ENCODE measurements around the gene AGO1. TPM values are rescaled to one million over a fixed set of nuclear protein-coding genes. Genes with fewer than 3 reads are reported as not detected.
"Not testable (repeated sequence)": the region's sequence is repeated elsewhere in the genome, so short reads cannot be mapped to it uniquely, and the experiment has no call there.

Gene AGO1
- total RNA-seq, 3 donors from 2014 or later: 22.3 to 26.1 (median 23.4) TPM

- Histone ChIP-seq H3K9me3 (no peaks in the 10 kb centered on the region), H3K36me3 (no peaks in the 10 kb centered on the region), H3K4me3 (no peak overlapping the region), H3K27ac (no peak overlapping the region), H3K27me3 (no peaks in the 10 kb centered on the region), H3K4me1 (no peaks in the 10 kb centered on the region)
- intact Hi-C loops (cut with DNase I; ENCODE audit: low total_unique reads): loop anchor here (10.0 kb wide), 1 partner anchor 1578 kb away; no protein-coding TSS in a partner anchor
- no peak for DNase-seq (ENCODE audit: low spot score in 2 of 2)
- no peak for TF ChIP-seq POLR2A (IDR thresholded peaks at IDR 0.05)
- no peak for TF ChIP-seq CTCF (IDR thresholded peaks at IDR 0.05)
- TF ChIP-seq POLR2AphosphoS5 (IDR thresholded peaks at IDR 0.05): no peak
Observed at GRCh38 chr1:35866991-35867390, 16.0 kb upstream of the AGO1 start.

DNA sequence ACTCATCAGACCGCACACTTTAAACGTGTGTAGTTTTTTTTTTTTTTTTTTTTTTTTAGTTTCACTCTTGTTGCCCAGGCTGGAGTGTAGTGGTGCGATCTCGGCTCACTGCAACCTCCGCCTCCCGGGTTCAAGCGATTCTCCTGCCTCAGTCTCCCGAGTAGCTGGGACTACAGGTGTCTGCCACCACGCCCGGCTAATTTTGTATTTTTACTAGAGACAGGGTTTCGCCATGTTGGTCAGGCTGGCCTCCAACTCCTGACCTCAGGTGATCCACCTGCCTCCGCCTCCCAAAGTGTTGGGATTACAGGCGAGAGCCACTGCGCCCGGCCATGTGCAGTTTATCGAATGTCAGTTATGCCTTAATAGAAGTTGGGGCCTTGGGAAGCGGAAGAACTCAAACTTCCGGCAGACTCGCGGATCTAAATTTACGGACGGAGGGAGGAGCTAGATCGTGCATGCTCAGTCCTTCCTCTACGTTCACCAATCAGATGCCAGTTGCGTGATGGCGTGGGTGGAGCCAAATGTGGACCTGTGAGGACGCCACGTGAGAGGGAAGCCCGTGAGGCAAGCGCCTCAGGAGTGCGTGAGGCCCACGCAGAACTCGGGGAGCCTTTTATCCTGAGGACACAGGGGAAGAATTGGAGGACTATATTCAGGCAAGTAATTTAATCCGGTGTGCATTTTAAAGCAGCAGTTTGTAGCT lies 13.6 kb upstream of the AGO1 start:
- not testable (repeated sequence) for H3K4me3 ChIP-seq; H3K27me3 ChIP-seq; H3K9me3 ChIP-seq; H3K4me1 ChIP-seq; H3K27ac ChIP-seq; H3K36me3 ChIP-seq; DNase-seq (ENCODE audit: low spot score in 2 of 2)
- intact Hi-C loops (cut with DNase I; ENCODE audit: low total_unique reads): loop anchor here (10.0 kb wide), 1 partner anchor 1575 kb away; no protein-coding TSS in a partner anchor

- Histone ChIP-seq H3K27me3 (no peaks in the 10 kb centered on the region), H3K36me3 (no peaks in the 10 kb centered on the region), H3K4me1 (no peaks in the 10 kb centered on the region), H3K4me3 (no peak overlapping the region), H3K9me3 (no peaks in the 10 kb centered on the region), H3K27ac (no peak overlapping the region)
- DNase-seq (ENCODE audit: low spot score in 2 of 2): no peak
- TF ChIP-seq CTCF (IDR thresholded peaks at IDR 0.05): no peak
- TF ChIP-seq POLR2A (IDR thresholded peaks at IDR 0.05): no peak
- TF ChIP-seq POLR2AphosphoS5 (IDR thresholded peaks at IDR 0.05): no peak
- intact Hi-C loops (cut with DNase I; ENCODE audit: low total_unique reads): no loop called here
Observed at GRCh38 chr1:35870651-35871309, 12.2 kb upstream of the AGO1 start.

- Histone ChIP-seq H3K36me3 (no peaks in the 10 kb centered on the region), H3K27me3 (no peaks in the 10 kb centered on the region), H3K4me1 (no peaks in the 10 kb centered on the region), H3K9me3 (no peaks in the 10 kb centered on the region), H3K4me3 (no peak overlapping the region), H3K27ac (no peak overlapping the region)
- TF ChIP-seq CTCF (IDR thresholded peaks at IDR 0.05): no peak
- TF ChIP-seq POLR2AphosphoS5 (IDR thresholded peaks at IDR 0.05): no peak
- TF ChIP-seq POLR2A (IDR thresholded peaks at IDR 0.05): no peak
- no peak for DNase-seq (ENCODE audit: low spot score in 2 of 2)
- intact Hi-C loops (cut with DNase I; ENCODE audit: low total_unique reads): no loop called here
Observed at GRCh38 chr1:35873243-35873750, 9.7 kb upstream of the AGO1 start.

DNA sequence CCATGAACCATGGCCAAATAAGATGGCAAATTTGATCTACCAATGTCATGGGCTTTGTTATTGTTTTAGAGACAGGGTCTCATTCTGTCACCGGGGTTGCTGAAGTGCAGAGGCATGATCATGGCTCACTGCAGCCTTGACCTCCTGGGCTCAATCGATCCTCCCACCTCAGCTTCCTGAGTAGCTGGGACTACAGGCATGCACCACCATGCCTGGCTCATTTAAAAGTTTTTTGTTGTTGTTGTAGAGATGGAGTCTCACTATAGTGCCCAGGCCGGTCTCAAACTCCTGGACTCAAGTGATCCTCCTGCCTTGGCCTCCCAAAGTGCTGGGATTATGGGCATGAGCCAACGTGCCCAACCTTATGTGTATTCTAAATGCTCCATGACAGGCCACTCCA lies 8.9 kb upstream of the AGO1 start:
- not testable (repeated sequence) for DNase-seq (ENCODE audit: low spot score in 2 of 2)

DNA sequence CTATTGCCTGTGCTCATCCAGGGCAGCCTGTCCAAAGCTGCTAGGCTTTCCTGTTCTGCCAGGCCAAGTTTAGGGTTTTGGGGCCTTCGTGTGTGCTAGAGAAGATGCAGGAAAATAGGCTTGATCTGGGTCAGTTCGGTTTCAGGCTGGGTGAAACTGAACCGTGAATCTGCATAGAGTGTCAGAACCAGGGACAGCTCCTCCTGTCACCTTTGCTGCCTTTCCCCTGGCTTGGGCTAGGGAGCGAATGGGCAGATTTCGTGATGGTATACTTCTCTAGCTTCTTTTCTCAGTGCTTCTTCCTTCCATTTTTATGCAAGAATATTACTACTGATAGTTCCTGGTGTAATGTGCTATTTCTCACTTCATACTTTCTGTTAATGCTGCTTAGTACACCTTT lies 6.0 kb upstream of the AGO1 start:
- Histone ChIP-seq H3K36me3 (no peaks in the 10 kb centered on the region), H3K27ac (no peak overlapping the region), H3K9me3 (no peaks in the 10 kb centered on the region), H3K4me1 (no peaks in the 10 kb centered on the region), H3K27me3 (no peaks in the 10 kb centered on the region), H3K4me3 (no peak overlapping the region)
- intact Hi-C loops (cut with DNase I; ENCODE audit: low total_unique reads): no loop called here
- no peak for TF ChIP-seq POLR2AphosphoS5 (IDR thresholded peaks at IDR 0.05)
- no peak for TF ChIP-seq CTCF (IDR thresholded peaks at IDR 0.05)
- no peak for DNase-seq (ENCODE audit: low spot score in 2 of 2)

More for the DNA sequence above, 8.9 kb upstream of the AGO1 start:
- H3K36me3 ChIP-seq; H3K27ac ChIP-seq; H3K4me3 ChIP-seq; H3K4me1 ChIP-seq; H3K9me3 ChIP-seq; H3K27me3 ChIP-seq; intact Hi-C loops (cut with DNase I; ENCODE audit: low total_unique reads): not testable (repeated sequence)
